ENCODE results near the gene SWAP70. TPM values are rescaled to one million over a fixed set of nuclear protein-coding genes. Genes with fewer than 3 reads are reported as not detected.

The SWAP70 gene
- total and polyA plus RNA-seq, 2 experiments from 2014 or later = 30.3 to 33.3 TPM

GRCh38 chr11:9656864-9657263 lies 7.0 kb upstream of the SWAP70 start:
- no peaks in the 10 kb centered on the region for H3K27me3 Mint-ChIP-seq (ENCODE audit: insufficient read depth, low read depth, poor library complexity)
- Histone ChIP-seq H3K27ac (ENCODE audit: low read depth) (no peak overlapping the region), H3K4me1 (ENCODE audit: insufficient read depth) (no peaks in the 10 kb centered on the region), H3K9me2 (ENCODE audit: insufficient read depth) (0 out of 2 replicates have a peak, but pooled peaks cover 8% of the 10 kb centered on the region), H4K20me1 (replicated peaks; ENCODE audit: insufficient read depth) (no peaks in the 10 kb centered on the region), H3K79me2 (replicated peaks; ENCODE audit: insufficient read depth) (no peaks in the 10 kb centered on the region), H2AFZ (no peak overlapping the region), H3K4me2 (no peak overlapping the region), H3K4me3 (no peak overlapping the region), H3K36me3 (ENCODE audit: insufficient read depth) (no peaks in the 10 kb centered on the region), H3F3A (replicated peaks; ENCODE audit: low read depth) (no peaks in the 10 kb centered on the region), H3K27me3 (ENCODE audit: insufficient read depth) (no peaks in the 10 kb centered on the region)
- H3K9me3 Mint-ChIP-seq = no peaks in the 10 kb centered on the region
- TF ChIP-seq EZH2phosphoT487 (IDR thresholded peaks at IDR 0.05; ENCODE audit: unreplicated experiment) (no peak), STAT1 (IDR thresholded peaks at IDR 0.05; ENCODE audit: unreplicated experiment) (no peak), JUNB (IDR thresholded peaks at IDR 0.05; ENCODE audit: unreplicated experiment) (no peak), CREB1 (CRISPR knock-in tag; IDR thresholded peaks at IDR 0.05; ENCODE audit: low read depth) (no peak), POLR2AphosphoS5 (IDR thresholded peaks at IDR 0.05; ENCODE audit: low read depth) (no peak), ZNF462 (CRISPR knock-in tag; IDR thresholded peaks at IDR 0.05) (no peak), ZNF114 (CRISPR knock-in tag; IDR thresholded peaks at IDR 0.05) (no peak), ZNF331 (CRISPR knock-in tag; IDR thresholded peaks at IDR 0.05; ENCODE audit: low read depth) (no peak), CTCF (conservative IDR thresholded peaks at IDR 0.05; ENCODE audit: low read depth in 2 of 2) (no peak), EZH2 (IDR thresholded peaks at IDR 0.05; ENCODE audit: low read depth, unreplicated experiment) (no peak), NANOG (IDR thresholded peaks at IDR 0.05; ENCODE audit: borderline replicate concordance) (no peak)
- TF ChIP-seq, protein P1, sequence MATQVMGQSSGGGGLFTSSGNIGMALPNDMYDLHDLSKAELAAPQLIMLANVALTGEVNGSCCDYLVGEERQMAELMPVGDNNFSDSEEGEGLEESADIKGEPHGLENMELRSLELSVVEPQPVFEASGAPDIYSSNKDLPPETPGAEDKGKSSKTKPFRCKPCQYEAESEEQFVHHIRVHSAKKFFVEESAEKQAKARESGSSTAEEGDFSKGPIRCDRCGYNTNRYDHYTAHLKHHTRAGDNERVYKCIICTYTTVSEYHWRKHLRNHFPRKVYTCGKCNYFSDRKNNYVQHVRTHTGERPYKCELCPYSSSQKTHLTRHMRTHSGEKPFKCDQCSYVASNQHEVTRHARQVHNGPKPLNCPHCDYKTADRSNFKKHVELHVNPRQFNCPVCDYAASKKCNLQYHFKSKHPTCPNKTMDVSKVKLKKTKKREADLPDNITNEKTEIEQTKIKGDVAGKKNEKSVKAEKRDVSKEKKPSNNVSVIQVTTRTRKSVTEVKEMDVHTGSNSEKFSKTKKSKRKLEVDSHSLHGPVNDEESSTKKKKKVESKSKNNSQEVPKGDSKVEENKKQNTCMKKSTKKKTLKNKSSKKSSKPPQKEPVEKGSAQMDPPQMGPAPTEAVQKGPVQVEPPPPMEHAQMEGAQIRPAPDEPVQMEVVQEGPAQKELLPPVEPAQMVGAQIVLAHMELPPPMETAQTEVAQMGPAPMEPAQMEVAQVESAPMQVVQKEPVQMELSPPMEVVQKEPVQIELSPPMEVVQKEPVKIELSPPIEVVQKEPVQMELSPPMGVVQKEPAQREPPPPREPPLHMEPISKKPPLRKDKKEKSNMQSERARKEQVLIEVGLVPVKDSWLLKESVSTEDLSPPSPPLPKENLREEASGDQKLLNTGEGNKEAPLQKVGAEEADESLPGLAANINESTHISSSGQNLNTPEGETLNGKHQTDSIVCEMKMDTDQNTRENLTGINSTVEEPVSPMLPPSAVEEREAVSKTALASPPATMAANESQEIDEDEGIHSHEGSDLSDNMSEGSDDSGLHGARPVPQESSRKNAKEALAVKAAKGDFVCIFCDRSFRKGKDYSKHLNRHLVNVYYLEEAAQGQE (IDR thresholded peaks at IDR 0.05; ENCODE audit: unreplicated experiment) = no peak
- TF ChIP-seq, protein P2, sequence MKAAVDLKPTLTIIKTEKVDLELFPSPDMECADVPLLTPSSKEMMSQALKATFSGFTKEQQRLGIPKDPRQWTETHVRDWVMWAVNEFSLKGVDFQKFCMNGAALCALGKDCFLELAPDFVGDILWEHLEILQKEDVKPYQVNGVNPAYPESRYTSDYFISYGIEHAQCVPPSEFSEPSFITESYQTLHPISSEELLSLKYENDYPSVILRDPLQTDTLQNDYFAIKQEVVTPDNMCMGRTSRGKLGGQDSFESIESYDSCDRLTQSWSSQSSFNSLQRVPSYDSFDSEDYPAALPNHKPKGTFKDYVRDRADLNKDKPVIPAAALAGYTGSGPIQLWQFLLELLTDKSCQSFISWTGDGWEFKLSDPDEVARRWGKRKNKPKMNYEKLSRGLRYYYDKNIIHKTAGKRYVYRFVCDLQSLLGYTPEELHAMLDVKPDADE (IDR thresholded peaks at IDR 0.05) = no peak
- 0 out of 3 replicates have a peak, but pooled peaks cover 2% of the 10 kb centered on the region for H3K4me1 Mint-ChIP-seq
- no peaks in the 10 kb centered on the region for H3K36me3 Mint-ChIP-seq (ENCODE audit: low read depth)
- H3K4me3 Mint-ChIP-seq = no peak overlapping the region
- H3K27ac Mint-ChIP-seq = no peak overlapping the region
- ATAC-seq (no peak), DNase-seq (ENCODE audit: low spot score) (no peak)
